BLaER1 (cell line): ENCODE data around the gene ABCG1.

ENCODE experiments used
- H3K27ac ChIP-seq: shearing (Covaris generic); formaldehyde crosslinking; 2 replicates; pipeline ENCODE4 v1.8.1; 2022
- H3K27me3 ChIP-seq: shearing (Covaris generic); formaldehyde crosslinking; 2 replicates; pipeline ENCODE4 v1.8.1; 2022
- H3K36me3 ChIP-seq: shearing (Covaris generic); formaldehyde crosslinking; 2 replicates; pipeline ENCODE4 v1.8.1; 2022
- H3K4me1 ChIP-seq: shearing (Covaris generic); formaldehyde crosslinking; 2 replicates; pipeline ENCODE4 v1.8.1; 2022
- H3K4me2 ChIP-seq: shearing (Covaris generic); formaldehyde crosslinking; 2 replicates; pipeline ENCODE4 v1.8.1; 2022
- H3K4me3 ChIP-seq: shearing (Covaris generic); formaldehyde crosslinking; 2 replicates; pipeline ENCODE4 v1.8.1; 2022
- H3K9ac ChIP-seq: shearing (Covaris generic); formaldehyde crosslinking; 2 replicates; pipeline ENCODE4 v1.8.1; 2022
- H3K9me3 ChIP-seq: shearing (Covaris generic); formaldehyde crosslinking; 2 replicates; pipeline ENCODE4 v1.8.1; 2022
- H4K20me1 ChIP-seq: shearing (Covaris generic); formaldehyde crosslinking; 2 replicates; pipeline ENCODE4 v1.8.1; 2022
- Cebpa-rat ChIP-seq: shearing (Covaris generic); IDR thresholded peaks from 2 replicates; pipeline ENCODE4 v1.8.1; 2022

ABCG1 gene

DNA sequence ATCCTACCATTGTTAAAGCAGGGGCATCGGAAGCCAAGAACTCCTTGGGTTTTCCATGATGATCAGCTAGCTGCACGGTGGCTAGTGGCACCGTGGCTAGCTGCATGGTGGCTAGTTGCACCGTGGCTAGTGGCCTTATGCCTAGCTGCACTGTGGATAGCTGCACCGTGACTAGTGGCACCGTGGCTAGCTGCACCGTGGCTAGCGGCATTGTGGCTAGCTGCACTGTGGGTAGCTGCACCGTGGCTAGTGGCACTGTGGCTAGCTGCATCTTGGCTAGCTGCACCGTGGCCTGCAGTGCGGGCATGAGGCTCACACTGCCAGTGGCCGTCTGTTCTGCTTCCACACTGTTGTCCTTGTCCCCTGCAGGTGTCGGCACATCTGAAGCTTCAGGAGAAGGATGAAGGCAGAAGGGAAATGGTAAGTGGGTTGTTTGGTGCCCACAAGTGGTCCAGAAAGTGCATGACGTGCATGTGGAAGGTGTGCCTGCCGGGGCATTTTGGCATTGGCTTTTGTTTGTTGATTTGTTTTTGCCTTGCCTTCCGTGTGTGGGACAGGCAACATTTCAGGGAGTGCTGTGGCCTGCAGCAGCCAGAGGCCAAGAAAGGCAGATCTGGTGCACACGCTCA is 57.7 kb downstream of the ABCG1 start:
- no peaks in the 10 kb centered on the region for H3K27me3 ChIP-seq
- H3K4me1 ChIP-seq = peaks cover 76% of the 10 kb centered on the region
- H3K4me3 ChIP-seq = no peak overlapping the region
- H3K9me3 ChIP-seq = no peaks in the 10 kb centered on the region
- no peak overlapping the region for H3K9ac ChIP-seq
- H3K4me2 ChIP-seq = peak overlapping the region; percentile 68; the same call in 1 of the 2 replicates
- no peak overlapping the region for H3K27ac ChIP-seq
- no peak for TF ChIP-seq Cebpa-rat
- peaks cover 53% of the 10 kb centered on the region for H4K20me1 ChIP-seq
- peaks cover 85% of the 10 kb centered on the region for H3K36me3 ChIP-seq

DNA sequence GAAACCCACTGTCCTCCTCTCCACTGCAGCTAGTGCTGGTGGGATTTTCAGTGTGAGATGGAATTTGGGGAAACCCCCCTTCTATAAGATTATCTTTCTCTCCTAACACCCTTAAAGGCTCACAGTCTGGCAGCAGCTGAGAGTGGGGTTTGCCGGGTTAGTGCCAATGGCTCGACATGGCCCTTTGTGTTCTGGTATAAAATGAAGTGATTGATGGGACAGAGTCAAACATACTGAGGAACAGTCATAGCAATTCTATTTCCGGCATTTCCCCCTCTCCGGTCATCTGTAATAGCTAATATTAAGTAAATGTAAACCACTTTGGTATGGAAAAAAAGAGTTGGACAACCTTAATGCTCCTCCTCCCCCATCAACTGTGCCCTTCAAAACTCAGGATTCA is 58.7 kb downstream of the ABCG1 start:
- Histone ChIP-seq H3K9me3 (no peaks in the 10 kb centered on the region), H3K9ac (no peak overlapping the region), H3K4me2 (peak overlapping the region; percentile 68), H4K20me1 (peaks cover 56% of the 10 kb centered on the region), H3K4me1 (peaks cover 84% of the 10 kb centered on the region), H3K4me3 (no peak overlapping the region), H3K27me3 (no peaks in the 10 kb centered on the region), H3K36me3 (peaks cover 86% of the 10 kb centered on the region), H3K27ac (no peak overlapping the region)
- TF ChIP-seq Cebpa-rat = no peak

DNA sequence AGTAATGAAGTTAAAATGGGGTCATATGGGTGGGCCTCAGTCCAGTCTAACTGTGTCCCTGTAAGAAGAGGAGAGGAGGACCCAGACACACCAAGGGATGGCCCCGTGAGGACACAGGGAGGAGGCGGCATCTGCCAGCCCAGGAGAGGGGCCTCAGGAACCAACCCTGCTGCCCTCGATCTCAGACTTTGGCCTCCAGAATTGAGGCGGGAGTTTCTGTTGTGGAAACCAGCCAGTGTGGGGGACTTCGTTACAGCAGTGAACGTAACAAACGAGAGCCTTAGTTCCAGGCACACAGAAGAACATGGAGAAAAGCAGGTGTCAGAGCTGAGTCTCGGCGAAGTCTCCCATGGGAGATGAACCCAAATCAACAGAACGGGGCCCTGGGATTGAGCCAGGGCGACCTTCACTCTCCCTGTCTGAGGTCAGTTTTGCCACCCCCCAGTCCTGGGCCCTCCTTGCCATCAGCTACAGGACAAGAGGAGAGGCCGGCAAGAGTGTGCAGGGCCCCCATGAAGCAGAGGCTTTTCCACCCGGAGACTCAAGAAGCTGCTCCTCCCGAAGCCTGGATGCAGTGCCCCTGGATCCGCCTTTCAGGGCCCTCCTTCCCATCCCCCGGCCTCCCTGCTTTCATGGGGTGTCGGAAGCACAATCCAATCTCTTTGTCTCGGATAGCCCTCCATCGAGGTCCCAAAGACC is 59.7 kb downstream of the ABCG1 start:
- H3K9ac ChIP-seq = 0 out of 2 replicates have a peak overlapping the region, but pooled peaks have one; percentile 8
- peak overlapping the region; percentile 49; the same call in 1 of the 2 replicates for H3K27ac ChIP-seq
- H3K4me3 ChIP-seq = no peak overlapping the region
- no peaks in the 10 kb centered on the region for H3K9me3 ChIP-seq
- H3K27me3 ChIP-seq = no peaks in the 10 kb centered on the region
- H3K36me3 ChIP-seq = peaks cover 81% of the 10 kb centered on the region
- peaks cover 85% of the 10 kb centered on the region for H3K4me1 ChIP-seq
- H4K20me1 ChIP-seq = peaks cover 58% of the 10 kb centered on the region
- H3K4me2 ChIP-seq = peak overlapping the region; percentile 68
- TF ChIP-seq Cebpa-rat = no peak

DNA sequence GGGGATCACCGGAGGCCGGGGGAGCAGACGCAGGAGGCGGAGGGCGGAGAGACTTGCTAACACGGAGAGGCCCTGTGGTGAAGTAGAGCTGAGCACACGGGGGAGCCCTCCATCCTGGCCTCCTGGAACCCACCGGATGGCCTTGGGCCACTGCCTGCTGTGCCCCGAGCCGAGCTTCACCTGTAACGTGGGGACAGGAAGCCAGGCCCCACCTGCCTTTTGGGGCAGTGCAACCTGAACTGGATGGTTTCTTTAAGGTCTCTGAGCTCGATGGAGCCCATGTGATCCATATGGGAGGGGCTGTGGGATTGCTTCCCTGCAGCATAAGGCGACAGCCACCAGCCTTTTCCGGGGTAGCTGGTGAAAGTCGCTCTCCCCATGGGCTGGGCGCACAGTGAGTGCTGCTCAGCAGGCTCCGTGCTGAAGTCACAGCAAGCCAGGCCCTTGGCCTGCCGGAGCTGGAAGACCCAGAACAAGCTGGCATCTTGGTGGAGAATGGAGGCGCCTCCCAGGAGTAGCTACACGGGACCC is 60.5 kb downstream of the ABCG1 start:
- H3K27me3 ChIP-seq = no peaks in the 10 kb centered on the region
- H3K36me3 ChIP-seq = peaks cover 76% of the 10 kb centered on the region
- no peaks in the 10 kb centered on the region for H3K9me3 ChIP-seq
- H3K4me1 ChIP-seq = peaks cover 81% of the 10 kb centered on the region
- H3K9ac ChIP-seq = no peak overlapping the region
- peak overlapping the region; percentile 68 for H3K4me2 ChIP-seq
- H3K4me3 ChIP-seq = no peak overlapping the region
- TF ChIP-seq Cebpa-rat = no peak
- H3K27ac ChIP-seq = no peak overlapping the region
- peaks cover 61% of the 10 kb centered on the region for H4K20me1 ChIP-seq

DNA sequence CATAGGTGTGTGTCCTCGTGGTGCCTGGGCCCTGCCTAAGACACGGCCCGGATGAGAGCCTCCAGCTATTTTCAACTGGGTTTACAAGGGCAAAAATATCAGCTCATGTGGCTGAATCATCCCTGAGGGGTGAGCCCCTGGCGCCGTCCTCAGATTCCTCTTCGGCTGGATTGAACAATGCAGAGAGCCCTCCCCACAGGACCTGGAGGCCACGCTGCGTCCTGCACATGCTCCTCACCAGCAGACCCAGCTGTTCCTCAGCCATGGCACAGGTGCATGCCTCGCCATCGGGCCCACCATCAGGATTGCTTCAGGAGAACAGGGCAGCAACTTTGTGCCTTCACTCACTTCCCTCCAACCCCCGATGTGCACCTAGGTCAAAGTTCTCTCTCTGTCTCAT is 60.9 kb downstream of the ABCG1 start:
- peaks cover 66% of the 10 kb centered on the region for H4K20me1 ChIP-seq
- H3K27me3 ChIP-seq = no peaks in the 10 kb centered on the region
- H3K4me2 ChIP-seq = peak overlapping the region; percentile 68
- no peak for TF ChIP-seq Cebpa-rat
- H3K4me1 ChIP-seq = peaks cover 86% of the 10 kb centered on the region
- no peak overlapping the region for H3K9ac ChIP-seq
- H3K36me3 ChIP-seq = peaks cover 77% of the 10 kb centered on the region
- no peaks in the 10 kb centered on the region for H3K9me3 ChIP-seq
- no peak overlapping the region for H3K4me3 ChIP-seq
- no peak overlapping the region for H3K27ac ChIP-seq

DNA sequence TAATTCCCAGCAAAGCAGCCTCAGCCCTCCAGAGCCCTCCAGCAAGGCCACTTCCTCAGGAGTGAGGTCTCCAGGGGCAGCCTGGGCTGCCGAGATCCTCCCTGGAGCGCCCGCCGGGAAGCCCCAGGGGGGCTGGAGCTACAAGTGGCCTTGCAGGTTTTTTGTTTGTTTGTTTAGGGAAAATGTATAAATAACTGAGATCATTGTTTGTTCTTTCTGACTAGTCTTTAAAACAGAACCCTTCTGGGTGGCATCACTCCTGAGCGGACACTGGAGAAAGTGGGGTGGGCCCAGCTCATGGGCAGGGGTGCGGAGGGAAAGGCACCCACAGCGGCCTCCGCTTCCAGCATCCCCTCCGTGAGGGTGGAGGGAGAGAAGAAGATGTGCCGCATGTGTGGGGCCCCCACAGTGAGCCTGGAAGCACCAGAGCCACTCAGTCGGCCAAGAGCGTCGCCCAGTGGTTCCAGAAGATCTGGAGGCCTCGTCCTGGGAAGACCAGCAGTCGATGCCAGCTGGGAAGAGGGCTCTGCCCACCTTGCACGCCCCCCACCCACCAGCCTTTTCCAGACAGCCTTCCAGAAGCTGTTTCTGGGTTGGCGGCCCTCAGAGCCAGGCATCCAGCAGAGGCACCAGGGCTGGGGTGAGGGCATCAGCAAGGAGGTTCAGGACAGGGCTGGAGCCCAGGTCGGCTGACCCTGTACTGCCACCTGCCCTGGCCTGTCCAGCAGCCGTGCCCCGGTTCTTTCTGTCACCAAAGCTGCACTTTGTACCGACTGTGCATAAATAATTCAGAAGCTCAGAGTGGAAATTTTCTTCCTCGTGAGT is 61.6 kb downstream of the ABCG1 start:
- H3K4me3 ChIP-seq = no peak overlapping the region
- H3K4me2 ChIP-seq = peak overlapping the region; percentile 68
- no peaks in the 10 kb centered on the region for H3K27me3 ChIP-seq
- peaks cover 70% of the 10 kb centered on the region for H3K36me3 ChIP-seq
- H4K20me1 ChIP-seq = peaks cover 73% of the 10 kb centered on the region
- H3K9ac ChIP-seq = peak overlapping the region; percentile 42
- no peak for TF ChIP-seq Cebpa-rat
- no peaks in the 10 kb centered on the region for H3K9me3 ChIP-seq
- H3K27ac ChIP-seq = 0 out of 2 replicates have a peak overlapping the region, but pooled peaks have one; percentile 15
- peaks cover 93% of the 10 kb centered on the region for H3K4me1 ChIP-seq

DNA sequence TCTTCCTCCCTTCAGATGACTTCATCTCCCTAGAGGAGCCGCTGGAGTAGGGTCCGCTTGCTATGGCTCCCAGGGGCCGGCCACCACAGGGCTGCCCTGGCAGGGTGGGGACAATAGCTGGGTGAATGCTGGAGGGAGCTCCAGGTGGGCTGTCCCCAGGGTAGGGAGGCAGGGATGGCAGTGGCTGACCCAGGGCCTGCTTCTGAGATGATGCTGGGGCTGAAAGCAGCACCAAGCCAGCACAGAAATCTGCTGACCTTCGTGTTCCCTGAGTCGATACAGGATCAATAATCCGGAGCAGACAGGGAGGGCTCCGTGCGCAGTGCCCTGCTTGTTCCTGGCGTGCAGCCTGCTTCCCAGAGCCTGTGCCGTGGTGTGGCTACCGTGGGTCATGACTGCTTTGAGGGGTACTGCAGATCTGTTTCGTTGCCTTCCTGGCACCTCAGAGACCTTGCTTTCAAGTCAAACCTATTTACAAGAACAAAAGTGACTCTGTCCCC is 62.3 kb downstream of the ABCG1 start:
- H3K4me3 ChIP-seq = no peak overlapping the region
- H3K9ac ChIP-seq = peak overlapping the region; percentile 42; the same call in 1 of the 2 replicates
- no peak for TF ChIP-seq Cebpa-rat
- H3K27ac ChIP-seq = 0 out of 2 replicates have a peak overlapping the region, but pooled peaks have one; percentile 15
- peak overlapping the region; percentile 68 for H3K4me2 ChIP-seq
- H3K36me3 ChIP-seq = peaks cover 65% of the 10 kb centered on the region
- H4K20me1 ChIP-seq = peaks cover 79% of the 10 kb centered on the region
- peaks cover 96% of the 10 kb centered on the region for H3K4me1 ChIP-seq
- H3K9me3 ChIP-seq = no peaks in the 10 kb centered on the region
- H3K27me3 ChIP-seq = no peaks in the 10 kb centered on the region

DNA sequence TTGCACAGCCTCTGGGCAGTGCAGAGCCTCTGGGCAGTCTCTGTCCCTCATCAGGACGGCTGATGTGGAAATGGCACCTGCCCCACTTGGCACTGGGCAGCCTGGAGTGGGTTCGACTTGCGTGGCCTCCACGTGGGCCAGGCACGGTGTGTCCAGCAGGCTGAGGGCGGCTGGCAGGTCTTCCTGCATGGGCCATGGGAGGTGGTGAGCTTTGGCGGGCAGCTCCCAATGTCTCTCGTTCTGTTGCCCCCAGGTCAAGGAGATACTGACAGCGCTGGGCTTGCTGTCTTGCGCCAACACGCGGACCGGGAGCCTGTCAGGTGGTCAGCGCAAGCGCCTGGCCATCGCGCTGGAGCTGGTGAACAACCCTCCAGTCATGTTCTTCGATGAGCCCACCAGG is 63.1 kb downstream of the ABCG1 start:
- H3K9me3 ChIP-seq = no peaks in the 10 kb centered on the region
- peaks cover 96% of the 10 kb centered on the region for H3K4me1 ChIP-seq
- no peak for TF ChIP-seq Cebpa-rat
- H3K27me3 ChIP-seq = no peaks in the 10 kb centered on the region
- H3K9ac ChIP-seq = no peak overlapping the region
- H3K4me3 ChIP-seq = no peak overlapping the region
- H4K20me1 ChIP-seq = peaks cover 79% of the 10 kb centered on the region
- peak overlapping the region; percentile 72; the same call in 1 of the 2 replicates for H3K4me2 ChIP-seq
- peaks cover 58% of the 10 kb centered on the region for H3K36me3 ChIP-seq
- H3K27ac ChIP-seq = no peak overlapping the region

DNA sequence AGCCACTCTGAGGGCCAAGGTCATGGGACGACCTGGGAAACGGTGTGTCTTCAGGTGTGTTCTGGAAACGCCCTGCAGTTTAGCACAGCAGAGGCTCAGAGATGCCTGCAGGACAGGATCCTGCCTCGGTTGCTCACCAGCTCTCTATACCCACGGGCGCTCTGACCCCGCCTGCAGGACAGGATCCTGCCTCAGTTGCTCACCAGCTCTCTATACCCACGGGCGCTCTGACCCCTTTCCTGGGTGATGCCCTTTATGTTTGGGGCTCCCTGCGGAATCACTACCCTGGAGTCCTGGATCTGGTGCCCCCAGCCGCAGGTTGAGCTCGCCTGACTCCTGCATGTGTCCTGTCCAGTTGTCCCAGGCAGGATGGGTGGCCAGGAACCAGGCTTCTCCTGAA is 63.8 kb downstream of the ABCG1 start:
- H3K4me3 ChIP-seq = no peak overlapping the region
- peaks cover 80% of the 10 kb centered on the region for H4K20me1 ChIP-seq

More for the DNA sequence above, 63.8 kb downstream of the ABCG1 start:
- Histone ChIP-seq H3K4me1 (peaks cover 96% of the 10 kb centered on the region), H3K4me2 (peak overlapping the region; percentile 72), H3K9ac (no peak overlapping the region), H3K27ac (no peak overlapping the region), H3K27me3 (no peaks in the 10 kb centered on the region), H3K36me3 (peaks cover 58% of the 10 kb centered on the region), H3K9me3 (no peaks in the 10 kb centered on the region)
- TF ChIP-seq Cebpa-rat = no peak
